K562 (cell line): ENCODE results near the gene KBTBD13. TPM values are rescaled to one million over a fixed set of nuclear protein-coding genes. Genes with fewer than 3 reads are reported as not detected.

Experiments used
- ATAC-seq: fragments of 200-7000 bp; cut with Tn5 transposase; 3 replicates; pipeline ENCODE4 v1.9.1; 2020; ENCODE audit warnings: moderate library complexity
- BruUV-seq: library from RNA; stranded (reverse); fragments of 400-500 nt; replicated peaks from 2 replicates; lab custom pipeline; 2021; lab: Mats Ljungman, UMichigan
- CTCF ChIA-PET: fragments of 300-600 bp; formaldehyde crosslinking; extraction: SDS; loops from one replicate; lab custom pipeline; 2021; ENCODE audit warnings: low intra/inter-chr PET ratio; lab: Yijun Ruan, JAX
- POLR2A ChIA-PET: fragments of 300-600, 350-650 bp; sonication (Branson Sonifier 250); formaldehyde crosslinking; extraction: SDS; loops from one replicate; lab custom pipeline; 2021; ENCODE audit warnings: antibody characterized with exemption, inconsistent platforms; lab: Yijun Ruan, JAX
- DNase-seq, 4 experiments: peaks; one replicate each; pipeline versions ENCODE4 v3.0.0 to v3.0.0-alpha.2; 2011 to 2018; ENCODE audit warnings: low spot score in 3 of 4, mixed read lengths in 3 of 4; ENCODE audit errors: extremely low read depth in 1 of 4
- FAIRE-seq: peaks from 2 replicates; lab custom pipeline; 2011; peaks lifted over from hg19 to GRCh38; lab: Jason Lieb, UNC
- H2AFZ ChIP-seq: 2 replicates; pipeline ENCODE4 v1.6.0; 2011; ENCODE audit warnings: low read depth, low read length, control low read depth, inconsistent platforms
- H3K27ac ChIP-seq: fragments of 200-600 bp; 3 replicates; pipeline ENCODE4 v1.8.0; 2011; ENCODE audit warnings: low read depth, mild to moderate bottlenecking, control low read depth, inconsistent platforms, low read length, moderate library complexity, mixed read lengths; ENCODE audit errors: extremely low read depth
- H3K27me3 ChIP-seq, 2 experiments: fragments of 300-600 bp in 1 of 2; 2 replicates in 1 of 2; 3 replicates in 1 of 2; pipeline versions ENCODE4 v1.6.0 to v1.8.0; 2011; ENCODE audit warnings: inconsistent platforms in 2 of 2, low read length in 2 of 2, mild to moderate bottlenecking in 1 of 2, mixed read lengths in 1 of 2, moderate library complexity in 1 of 2; ENCODE audit not compliant: control insufficient read depth in 2 of 2, insufficient read depth in 2 of 2
- H3K36me3 ChIP-seq: fragments of 300-600 bp; 3 replicates; pipeline ENCODE4 v1.8.0; 2011; ENCODE audit warnings: mild to moderate bottlenecking, low read length, inconsistent platforms; ENCODE audit not compliant: control insufficient read depth, insufficient read depth
- H3K4me1 ChIP-seq, 2 experiments: fragments of 200-600 bp in 1 of 2; replicated peaks in 1 of 2; 2 replicates in 1 of 2; 3 replicates in 1 of 2; pipeline versions ENCODE4 v1.5.1 to v1.8.0; 2011; ENCODE audit warnings: inconsistent platforms in 2 of 2, low read length in 2 of 2, mild to moderate bottlenecking in 1 of 2, mixed read lengths in 1 of 2, moderate library complexity in 1 of 2; ENCODE audit not compliant: control insufficient read depth in 2 of 2, insufficient read depth in 2 of 2
- H3K4me2 ChIP-seq: 2 replicates; pipeline ENCODE4 v1.6.1; 2011; ENCODE audit warnings: low read length, control low read depth, inconsistent platforms, mixed read lengths; ENCODE audit not compliant: insufficient read depth
- H3K4me3 ChIP-seq: fragments of 200-600 bp; sonication (generic), shearing (Covaris generic); 2 replicates; pipeline ENCODE4 v1.5.1; 2016; ENCODE audit warnings: control low read depth, inconsistent platforms
- H3K79me2 ChIP-seq: fragments of 200-600 bp; 3 replicates; pipeline ENCODE4 v1.8.0; 2011; ENCODE audit warnings: low read length, inconsistent platforms; ENCODE audit not compliant: control insufficient read depth, insufficient read depth
- H3K9ac ChIP-seq, 2 experiments: 2 replicates each; pipeline versions ENCODE4 v1.6.0 to v1.6.1; 2011; ENCODE audit warnings: low read depth in 2 of 2, low read length in 2 of 2, control low read depth in 1 of 2, inconsistent platforms in 1 of 2, mild to moderate bottlenecking in 1 of 2, mixed read lengths in 1 of 2; ENCODE audit not compliant: insufficient read depth in 1 of 2
- H3K9me1 ChIP-seq: one replicate; pipeline ENCODE4 v1.6.0; 2011; ENCODE audit warnings: inconsistent platforms, mild to moderate bottlenecking, low read length, moderate library complexity; ENCODE audit not compliant: control insufficient read depth, insufficient read depth
- H3K9me3 ChIP-seq: replicated peaks from 2 replicates; pipeline ENCODE4 v1.5.1; 2011; ENCODE audit warnings: low read depth, low read length, inconsistent platforms; ENCODE audit not compliant: control insufficient read depth, insufficient read depth
- H4K20me1 ChIP-seq: replicated peaks from 2 replicates; pipeline ENCODE4 v1.6.1; 2011; ENCODE audit warnings: low read length, inconsistent platforms, mixed read lengths; ENCODE audit not compliant: control insufficient read depth, insufficient read depth
- CREB5 ChIP-seq: fragments of 250-450 bp; sonication (Bioruptor Pico); IDR thresholded peaks from 2 replicates; pipeline ENCODE4 v1.5.0; 2020; ENCODE audit warnings: mild to moderate bottlenecking
- GATAD2B ChIP-seq: fragments of 450-650 bp; IDR thresholded peaks from 2 replicates; pipeline ENCODE4 v1.6.1; 2017; ENCODE audit warnings: mild to moderate bottlenecking, borderline replicate concordance
- HBP1 ChIP-seq: fragments of 450-650 bp; formaldehyde crosslinking; IDR thresholded peaks from 2 replicates; pipeline ENCODE4 v1.4.0; 2022; ENCODE audit warnings: missing genetic modification characterization
- HSF4 ChIP-seq: fragments of 250-450 bp; sonication (Bioruptor Pico); IDR thresholded peaks from 2 replicates; pipeline ENCODE4 v2.1.2; 2022; ENCODE audit warnings: mild to moderate bottlenecking, moderate library complexity, borderline replicate concordance
- IFI16 ChIP-seq: fragments of 250-450 bp; sonication (Bioruptor Pico); IDR thresholded peaks from 2 replicates; pipeline ENCODE4 v2.1.2; 2022; ENCODE audit warnings: mild to moderate bottlenecking, inconsistent platforms
- MAFF ChIP-seq: IDR thresholded peaks from 2 replicates; pipeline ENCODE4 v1.6.1; 2012; ENCODE audit warnings: low read length, improper control_type of control experiment
- MBD2 ChIP-seq: sonication (generic); IDR thresholded peaks from 2 replicates; pipeline ENCODE4 v1.6.1; 2016; ENCODE audit warnings: low read depth, borderline replicate concordance
- MECOM ChIP-seq: fragments of 250-450 bp; sonication (Bioruptor Pico); IDR thresholded peaks from 2 replicates; pipeline ENCODE4 v1.8.0; 2022; ENCODE audit warnings: inconsistent platforms
- NR2C2 ChIP-seq, 2 experiments: fragments of 200-800 bp in 1 of 2; sonication (Bioruptor generic) in 1 of 2; sonication (generic) in 1 of 2; formaldehyde crosslinking in 1 of 2; IDR thresholded peaks; 2 replicates each; pipeline versions ENCODE4 v1.6.1 to v1.8.0; 2016 to 2022; ENCODE audit warnings: mild to moderate bottlenecking in 1 of 2, missing compliant biosample characterization in 1 of 2, missing genetic modification characterization in 1 of 2, missing genetic modification reagents in 1 of 2
- PRPF4 ChIP-seq: fragments of 200-400 bp; formaldehyde crosslinking; IDR thresholded peaks from one replicate; pipeline ENCODE4 v1.6.1; 2017; ENCODE audit warnings: low read length, low read depth, mild to moderate bottlenecking; ENCODE audit not compliant: insufficient read depth, poor library complexity, severe bottlenecking
- ZFP30 ChIP-seq: fragments of 250-450 bp; sonication (Bioruptor Pico); IDR thresholded peaks from 2 replicates; pipeline ENCODE4 v1.8.0; 2022; ENCODE audit warnings: moderate library complexity, mild to moderate bottlenecking, inconsistent platforms, borderline replicate concordance
- WGBS: fragments of 100-300 bp; shearing (Covaris generic); methylation state at CpG from one replicate; pipeline ENCODE4 v1.1.6; 2016; ENCODE audit warnings: low coverage, mixed read lengths; ENCODE audit not compliant: insufficient coverage; ENCODE audit errors: missing lambda C conversion rate; 5-methylcytosine and 5-hydroxymethylcytosine counted together
- in situ Hi-C: fragments of 300-500 bp; cut with MboI; formaldehyde crosslinking; loops from 4 replicates; pipeline ENCODE4 v1.15.0; 2018; ENCODE audit warnings: inconsistent platforms, mixed read lengths
- intact Hi-C: fragments of 100-400 bp; cut with micrococcal nuclease; formaldehyde crosslinking; loops from 2 replicates; pipeline ENCODE4 v1.14.2; 2022
- polyA plus RNA-seq, 8 experiments: library from polyadenylated mRNA; depleted of rRNA in 4 of 8; stranded (reverse) in 5 of 8; unstranded in 3 of 8; fragments of >200 nt; fragmentation: Nextera tagmentation in 2 of 8; fragmentation: Illumina TruSeq in 1 of 8; extraction: Ambion mirVana in 2 of 8; extraction: Trizol in 1 of 8; gene quantifications; 2 replicates each; pipeline versions ENCODE4 v1.2.1 to v1.2.3, GENCODE V29; 2011 to 2014; ENCODE audit warnings: inconsistent platforms in 1 of 8, missing spikeins in 1 of 8
- total RNA-seq, 7 experiments: library from RNA; depleted of rRNA in 6 of 7; stranded (reverse); fragments of >200 nt in 6 of 7; fragmentation: Illumina TruSeq in 2 of 7; extraction: Trizol in 2 of 7; gene quantifications; 2 replicates each; pipeline versions ENCODE4 v1.2.1 to v1.2.3, GENCODE V29; 2011 to 2021; ENCODE audit warnings: low replicate concordance in 1 of 7
- TF ChIP-seq, protein P1 (sequence below): sonication (generic); formaldehyde crosslinking; IDR thresholded peaks from 2 replicates; pipeline ENCODE4 v1.8.0; 2022; ENCODE audit warnings: mild to moderate bottlenecking, missing genetic modification reagents, borderline replicate concordance

The KBTBD13 gene
- total and polyA plus RNA-seq, 9 of the 15 experiments (the other 6 are each of a cell fraction or from before 2014, with no cell fraction given), result 0.07 to 0.13 (median 0.10) TPM; not detected in 3

- TF ChIP-seq NR2C2 (CRISPR knock-in tag; IDR thresholded peaks at IDR 0.05), result no peak
- no peak for TF ChIP-seq NR2C2 (tag; IDR thresholded peaks at IDR 0.05)
- TF ChIP-seq, protein P1, sequence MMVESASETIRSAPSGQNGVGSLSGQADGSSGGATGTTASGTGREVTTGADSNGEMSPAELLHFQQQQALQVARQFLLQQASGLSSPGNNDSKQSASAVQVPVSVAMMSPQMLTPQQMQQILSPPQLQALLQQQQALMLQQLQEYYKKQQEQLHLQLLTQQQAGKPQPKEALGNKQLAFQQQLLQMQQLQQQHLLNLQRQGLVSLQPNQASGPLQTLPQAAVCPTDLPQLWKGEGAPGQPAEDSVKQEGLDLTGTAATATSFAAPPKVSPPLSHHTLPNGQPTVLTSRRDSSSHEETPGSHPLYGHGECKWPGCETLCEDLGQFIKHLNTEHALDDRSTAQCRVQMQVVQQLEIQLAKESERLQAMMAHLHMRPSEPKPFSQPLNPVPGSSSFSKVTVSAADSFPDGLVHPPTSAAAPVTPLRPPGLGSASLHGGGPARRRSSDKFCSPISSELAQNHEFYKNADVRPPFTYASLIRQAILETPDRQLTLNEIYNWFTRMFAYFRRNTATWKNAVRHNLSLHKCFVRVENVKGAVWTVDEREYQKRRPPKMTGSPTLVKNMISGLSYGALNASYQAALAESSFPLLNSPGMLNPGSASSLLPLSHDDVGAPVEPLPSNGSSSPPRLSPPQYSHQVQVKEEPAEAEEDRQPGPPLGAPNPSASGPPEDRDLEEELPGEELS (CRISPR knock-in tag), result no peak
- TF ChIP-seq MAFF, result no peak
- TF ChIP-seq MBD2, result no peak
- TF ChIP-seq IFI16 (CRISPR knock-in tag), result no peak
- TF ChIP-seq PRPF4, result no peak
- TF ChIP-seq, all 486 proteins: peak for 0
These were observed 9.8 kb upstream of the KBTBD13 start (continued) for GRCh38 chr15:65066635-65067316.

DNA sequence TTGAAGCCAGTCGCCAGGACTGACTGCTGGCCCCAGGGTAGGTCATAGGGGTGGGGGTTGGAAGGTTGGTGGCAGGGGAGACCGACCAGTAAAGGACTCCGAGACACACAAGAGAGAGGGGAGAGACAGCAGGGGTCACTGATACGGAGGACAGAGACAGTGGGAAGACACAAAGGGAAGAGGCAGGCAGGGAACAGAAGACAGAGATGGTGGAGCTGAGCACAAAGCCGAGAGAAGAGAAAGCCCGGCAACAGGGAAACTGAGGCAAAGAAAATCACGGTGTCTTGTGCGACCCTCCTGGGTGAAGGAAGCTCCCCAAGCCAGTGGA, 9.3 kb upstream of the KBTBD13 start:
- Histone ChIP-seq H3K79me2 (no peaks in the 10 kb centered on the region), H3K36me3 (no peaks in the 10 kb centered on the region), H3K27me3 (peaks cover 30 to 60% of the 10 kb centered on the region in 2 experiments), H3K9me3 (no peaks in the 10 kb centered on the region), H3K4me1 (peaks cover 0 to 10% of the 10 kb centered on the region in 2 experiments; a peak in 1 of 5 replicates)
- BruUV-seq, result no TSS peak
- no peak for ATAC-seq
- no peak for TF ChIP-seq ZFP30 (CRISPR knock-in tag)
- no peak for TF ChIP-seq GATAD2B
- TF ChIP-seq HBP1 (CRISPR knock-in tag), result no peak
- TF ChIP-seq MECOM (CRISPR knock-in tag), result no peak
- no peak for TF ChIP-seq HSF4 (CRISPR knock-in tag)
- TF ChIP-seq CREB5 (CRISPR knock-in tag), result no peak
- no peak for TF ChIP-seq NR2C2 (CRISPR knock-in tag; IDR thresholded peaks at IDR 0.05)
- TF ChIP-seq NR2C2 (tag; IDR thresholded peaks at IDR 0.05), result no peak
- TF ChIP-seq, all 486 proteins: peak for 0
- no peak overlapping the region for H3K4me2 ChIP-seq
- H2AFZ ChIP-seq, result no peak overlapping the region
- H4K20me1 ChIP-seq, result peaks cover 3% of the 10 kb centered on the region; the same call in 1 of the 2 replicates
- H3K9ac ChIP-seq, result no peak overlapping the region
- ChIA-PET CTCF (no interaction called here), POLR2A (interaction anchor here (1.1 kb wide), 1 partner anchor 237 kb away, joined by 3 read pairs; the partner anchor contains the start of gene RNU5B-1)
- FAIRE-seq (no peak), DNase-seq (no peak)
- no peak overlapping the region for H3K4me3 ChIP-seq
- no peaks in the 10 kb centered on the region for H3K9me1 ChIP-seq
- no peak overlapping the region for H3K27ac ChIP-seq
- 8% methylated on average over 5 of the region's 8 CpGs for WGBS
- intact Hi-C loops (no loop called here), in situ Hi-C loops (no loop called here)
